GM18858 (cell line): ENCODE data around the gene NCOR2.

ENCODE experiments used
- ATAC-seq: cut with Tn5 transposase; IDR thresholded peaks from one replicate; pipeline ENCODE4 v1.9.1; 2021; ENCODE audit not compliant: unreplicated experiment

The NCOR2 gene

DNA sequence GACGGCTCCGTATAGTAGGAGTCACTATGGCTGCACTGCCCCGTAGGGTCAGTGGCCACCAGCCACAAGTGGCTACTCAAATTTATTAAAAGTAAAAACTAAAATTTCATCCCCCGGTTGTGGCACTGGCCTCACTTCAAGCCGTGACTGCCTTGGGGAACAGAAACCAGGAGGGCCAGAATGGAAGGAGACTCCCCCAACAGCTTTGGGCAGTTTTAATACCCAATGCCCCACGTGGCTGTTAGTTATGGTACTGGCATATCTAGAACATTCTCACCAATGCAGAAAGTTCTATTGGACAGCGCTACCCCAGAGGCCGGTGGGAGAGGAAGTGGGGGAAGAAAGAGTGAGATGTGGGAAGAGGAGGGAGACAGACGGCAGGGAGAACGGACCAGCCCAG is 6.2 kb downstream of the NCOR2 start:
- ATAC-seq: no peak

- ATAC-seq: no peak
Observed at GRCh38 chr12:124560146-124560890, 7.1 kb downstream of the NCOR2 start.

DNA sequence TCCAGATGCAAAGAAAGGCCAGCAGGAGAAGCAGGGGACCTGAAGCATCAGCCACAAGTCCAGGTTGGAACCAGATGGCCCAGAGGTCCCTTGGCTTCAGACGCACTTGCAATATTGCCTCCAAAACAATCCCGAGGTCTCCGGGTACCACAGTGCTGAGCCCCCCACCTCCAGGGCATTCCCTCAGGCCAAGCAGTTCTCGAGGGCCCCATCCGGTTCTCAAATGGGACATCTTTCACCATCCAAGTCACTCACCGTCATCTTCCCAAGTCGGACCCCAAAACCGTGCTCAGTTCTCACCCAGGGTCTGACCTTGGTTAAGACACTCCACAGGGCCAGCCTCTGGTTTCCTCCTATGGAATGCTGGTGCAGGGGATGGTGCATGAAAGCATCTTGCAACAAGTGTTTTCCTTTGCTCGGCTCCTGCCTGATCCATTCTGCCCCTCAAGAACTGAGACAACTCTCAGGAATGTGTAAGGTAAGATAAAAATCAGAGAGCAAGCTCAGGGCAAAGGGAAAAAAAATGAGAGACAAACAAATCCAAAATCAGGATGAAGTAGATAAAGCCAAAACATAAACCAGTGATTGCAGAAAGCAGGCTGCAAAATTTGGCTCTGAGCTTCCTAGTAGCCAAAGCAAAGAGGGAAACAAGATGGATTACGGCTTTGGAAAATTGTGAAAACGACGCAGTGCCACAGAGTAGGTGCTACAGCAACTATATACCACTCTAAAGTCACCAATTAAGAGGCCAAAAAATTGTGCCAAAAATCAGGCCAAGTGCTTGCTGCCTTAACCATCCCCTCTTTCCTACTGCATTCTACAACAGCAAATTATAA is 8.0 kb downstream of the NCOR2 start:
- no peak for ATAC-seq

- no peak for ATAC-seq
Observed at GRCh38 chr12:124558313-124558712, 9.1 kb downstream of the NCOR2 start.

DNA sequence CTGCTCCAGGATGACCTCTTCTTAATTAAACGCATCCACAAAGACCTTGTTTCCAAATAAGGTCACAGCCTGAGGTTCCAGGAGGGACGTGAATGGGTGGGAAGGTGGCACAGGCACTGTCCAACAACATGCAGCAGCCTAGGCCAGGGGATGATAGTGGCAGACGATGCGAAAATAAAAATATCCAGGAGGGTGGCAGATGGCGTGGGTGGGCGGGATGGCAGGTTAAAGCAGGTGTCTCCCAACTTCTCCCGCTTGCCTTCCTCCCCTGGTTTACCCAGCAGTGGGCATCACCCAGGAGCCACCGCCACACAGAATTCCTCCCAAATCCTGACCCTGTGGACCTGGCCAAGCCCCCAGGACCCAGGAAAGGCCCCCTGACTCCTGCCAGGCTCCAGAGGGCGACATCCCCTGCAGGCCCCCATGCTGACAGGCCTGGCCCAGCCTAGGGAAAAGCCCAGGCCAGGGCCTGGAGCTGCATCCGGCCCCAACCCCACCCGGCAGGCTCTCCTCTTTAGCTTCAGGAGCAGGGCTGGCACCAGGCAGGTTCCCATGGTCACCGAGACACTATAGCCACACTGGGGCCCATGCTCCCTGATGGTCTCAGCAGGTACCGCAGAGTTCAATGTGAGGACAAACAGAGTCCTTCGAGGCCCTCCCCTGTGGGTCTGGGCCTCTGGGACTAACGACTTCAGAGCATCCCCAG is 9.7 kb downstream of the NCOR2 start:
- ATAC-seq: no peak

DNA sequence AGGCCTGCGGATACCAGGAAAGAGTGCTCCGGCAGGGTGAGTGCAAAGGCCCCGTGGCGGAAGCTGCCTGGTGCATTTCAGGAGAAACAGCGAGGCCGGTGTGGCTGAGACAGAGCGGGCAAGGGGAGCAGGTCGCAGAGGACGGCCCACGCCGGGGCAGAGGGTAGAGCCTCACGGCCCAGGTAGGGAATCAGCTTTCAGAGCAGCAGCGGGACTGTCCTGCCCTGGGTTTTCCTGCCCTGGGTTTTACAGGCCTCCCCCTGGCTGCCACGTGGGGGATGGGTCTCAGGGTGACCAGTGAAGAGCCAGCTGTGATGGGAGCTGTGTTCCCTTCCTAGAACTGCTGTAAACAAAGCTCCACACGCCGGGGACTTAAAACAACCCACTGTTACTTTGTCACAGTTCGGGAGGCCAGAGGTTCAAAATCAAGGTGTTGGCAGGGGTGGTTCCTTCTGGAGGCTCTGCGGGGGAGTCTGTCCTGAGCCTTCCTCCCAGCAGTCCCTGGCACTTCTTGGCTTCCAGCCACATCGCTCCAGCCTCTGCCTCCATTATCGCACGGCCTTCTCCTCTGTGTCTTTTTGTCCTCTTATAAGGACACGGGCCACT is 10.4 kb downstream of the NCOR2 start:
- ATAC-seq: no peak

GRCh38 chr12:124556074-124556466 is 11.3 kb downstream of the NCOR2 start:
- no peak for ATAC-seq

GRCh38 chr12:124555168-124556073 is 12.0 kb downstream of the NCOR2 start:
- ATAC-seq: no peak

GRCh38 chr12:124554429-124555029 is 12.9 kb downstream of the NCOR2 start:
- no peak for ATAC-seq

- no peak for ATAC-seq
Observed at GRCh38 chr12:124553862-124554428, 13.5 kb downstream of the NCOR2 start.

DNA sequence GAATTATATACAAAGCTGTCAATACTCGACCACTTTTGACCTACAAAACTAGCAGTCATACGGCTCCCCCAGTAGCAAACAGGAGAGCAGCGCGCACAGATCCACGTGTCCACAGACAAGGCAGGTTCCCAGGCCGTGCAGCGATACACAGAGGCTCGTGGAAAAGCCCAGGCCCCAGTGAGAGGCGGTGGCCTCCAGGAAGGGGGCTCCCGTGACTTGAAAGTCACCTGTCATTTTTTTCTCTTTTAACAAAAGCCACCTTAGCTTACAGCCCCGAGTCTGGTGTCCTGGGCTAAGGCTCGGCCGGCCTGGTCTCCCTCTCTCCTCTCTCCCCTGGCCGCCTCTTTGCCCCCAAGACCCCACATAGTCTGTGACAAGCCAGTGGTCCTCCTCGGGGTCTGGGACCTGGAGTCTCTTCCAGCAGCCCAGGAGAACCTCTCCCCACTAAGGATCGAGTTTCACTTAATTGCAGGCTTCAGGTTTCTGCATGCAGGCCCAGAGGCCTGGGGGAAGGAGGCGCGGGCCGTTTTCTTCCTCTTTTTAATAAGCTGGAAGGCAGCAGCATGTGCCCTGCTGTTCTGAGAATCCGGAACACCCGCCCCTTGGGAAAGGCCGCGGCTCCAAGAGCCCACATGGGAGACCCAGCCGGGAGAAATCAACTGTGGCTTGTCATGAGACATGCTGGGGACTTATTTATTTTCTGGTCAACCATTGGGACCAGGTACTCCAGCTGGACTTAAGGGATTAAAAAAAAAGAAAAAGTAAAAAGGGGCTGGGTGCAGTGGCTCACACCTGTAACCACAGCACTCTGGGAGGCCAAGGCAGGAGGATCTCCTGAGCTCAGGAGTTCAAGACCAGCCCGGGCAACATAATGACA is 15.9 kb downstream of the NCOR2 start:
- no peak for ATAC-seq

GRCh38 chr12:124550123-124551089 is 17.0 kb downstream of the NCOR2 start:
- ATAC-seq: no peak

DNA sequence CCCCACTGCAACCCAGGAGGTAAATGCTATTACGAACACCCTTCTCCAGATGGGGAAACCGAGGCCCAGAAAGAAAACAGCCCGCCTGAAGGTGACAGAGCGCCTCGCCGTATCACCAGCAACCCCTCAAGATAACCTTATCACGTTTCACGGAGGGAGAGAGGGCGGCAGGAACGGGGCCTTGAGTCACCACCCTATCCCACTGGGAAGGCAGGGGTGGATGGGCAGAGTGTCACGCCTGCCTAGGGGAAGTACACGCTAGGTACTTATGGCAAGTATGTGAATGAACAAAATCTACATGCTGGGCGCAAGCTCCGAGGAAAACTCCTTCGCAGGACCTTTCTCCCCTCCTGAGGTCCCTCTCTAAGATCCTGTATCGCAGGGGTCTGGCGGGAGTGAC is 17.8 kb downstream of the NCOR2 start:
- no peak for ATAC-seq

DNA sequence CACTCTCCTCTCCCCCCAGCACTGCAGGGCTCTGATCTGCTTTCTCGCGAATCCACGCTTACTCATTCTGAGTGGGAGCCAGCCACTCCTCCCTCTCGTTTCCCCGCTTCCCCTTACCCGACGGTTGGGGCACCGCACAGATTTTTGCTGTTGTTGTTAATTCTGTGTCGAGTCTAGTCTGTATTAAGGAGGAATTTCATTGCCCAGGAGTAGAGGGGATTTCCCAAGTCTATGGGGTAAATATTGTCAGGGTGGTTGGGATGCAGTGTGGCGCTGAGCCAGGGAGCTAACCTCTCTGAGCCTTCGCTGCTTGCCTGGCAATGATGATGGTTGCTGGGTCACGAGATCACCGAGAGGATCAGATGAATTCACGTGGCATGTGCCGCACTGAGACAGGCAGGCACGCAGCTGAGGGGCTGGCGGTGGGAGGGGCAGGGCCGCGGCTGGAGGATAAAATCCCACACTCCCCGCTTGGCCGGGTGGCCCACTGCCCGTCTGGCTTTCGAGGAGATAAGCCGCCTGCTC is 18.5 kb downstream of the NCOR2 start:
- ATAC-seq: no peak

GRCh38 chr12:124547626-124548025 is 19.8 kb downstream of the NCOR2 start:
- no peak for ATAC-seq

DNA sequence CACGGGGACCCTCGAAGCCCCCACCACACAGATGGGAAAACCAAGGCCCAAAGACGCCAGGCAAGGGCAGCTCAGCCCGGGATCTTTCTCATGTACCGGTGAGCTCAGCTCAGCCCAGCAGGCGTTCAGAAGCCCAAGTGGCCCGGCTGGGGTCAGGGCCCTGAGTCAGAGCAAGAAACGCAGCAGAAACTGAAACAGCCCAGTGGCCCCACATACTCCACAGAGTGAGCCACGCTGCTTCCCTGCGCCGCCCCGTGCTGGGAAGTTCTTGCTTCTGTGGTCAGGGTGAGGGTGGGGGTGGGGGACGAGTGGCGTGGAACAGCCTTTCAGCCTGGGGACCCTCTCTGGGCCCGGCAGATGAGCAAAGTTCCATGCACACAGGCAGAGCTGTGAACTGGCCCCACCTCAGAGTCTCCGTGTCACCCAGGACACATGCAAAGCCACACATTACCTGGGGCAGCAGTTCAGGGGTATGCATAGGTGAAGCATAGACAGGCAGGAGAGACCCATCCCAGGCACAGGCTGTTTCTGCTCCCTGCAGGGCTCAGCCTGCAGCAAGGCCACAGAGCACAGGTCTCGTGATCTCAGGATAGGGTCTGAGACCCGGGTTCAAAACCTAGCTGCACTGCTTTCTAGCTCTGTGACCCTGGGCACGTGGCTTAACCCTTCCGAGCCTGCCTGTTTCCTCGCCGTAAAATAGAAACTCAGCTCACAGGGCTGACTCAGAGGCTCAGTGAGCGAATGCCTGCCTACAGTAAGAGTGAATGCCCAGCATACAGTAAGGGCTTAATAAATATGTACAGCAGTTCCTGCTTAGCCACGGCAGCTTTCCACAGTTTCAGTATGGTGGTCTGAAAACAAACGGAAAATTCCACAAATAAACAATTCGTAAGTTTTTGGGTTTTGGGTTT is 21.6 kb downstream of the NCOR2 start:
- peak; percentile 72 for ATAC-seq
